Prostate gland (tissue), 2 donors: ENCODE results near the gene SOX12.
"Not testable (repeated sequence)": the region's sequence is repeated elsewhere in the genome, so short reads cannot be mapped to it uniquely, and the experiment has no call there.

Experiments used
- POLR2A ChIP-seq: fragments of 450-650 bp; IDR thresholded peaks from one replicate; pipeline ENCODE4 v1.6.1; 2016; ENCODE audit warnings: antibody characterized with exemption, mild to moderate bottlenecking
- POLR2AphosphoS5 ChIP-seq: sonication (generic); formaldehyde crosslinking; IDR thresholded peaks from one replicate; pipeline ENCODE4 v1.6.1; 2017; ENCODE audit warnings: antibody characterized with exemption
- TF ChIP-seq, protein P1 (sequence below), 4 experiments: fragments of 200-600 bp in 2 of 4; fragments of 450-650 bp in 2 of 4; sonication (generic) in 2 of 4; IDR thresholded peaks; 1 replicate in 3 of 4; 2 replicates in 1 of 4; pipeline ENCODE4 v1.5.1; 2016 to 2019; ENCODE audit warnings: antibody characterized with exemption in 4 of 4, mild to moderate bottlenecking in 2 of 4, moderate library complexity in 2 of 4

DNA sequence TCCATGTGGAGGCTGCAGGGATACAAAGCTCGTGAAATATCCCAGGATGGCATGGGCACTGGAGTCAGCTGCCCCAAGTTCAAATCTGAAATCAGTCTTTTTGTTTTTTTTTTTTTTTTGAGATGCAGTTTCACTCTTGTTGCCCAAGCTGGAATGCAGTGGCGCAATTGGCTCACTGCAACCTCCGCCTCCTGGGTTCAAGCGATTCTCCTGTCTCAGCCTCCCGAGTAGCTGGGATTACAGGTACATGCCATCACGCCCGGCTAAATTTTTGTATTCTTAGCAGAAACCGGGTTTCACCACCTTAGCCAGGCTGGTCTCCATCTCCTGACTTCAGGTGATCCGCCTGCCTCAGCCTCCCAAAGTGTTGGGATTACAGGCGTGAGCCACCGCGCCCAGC is 52.2 kb downstream of the SOX12 start:
- not testable (repeated sequence) for TF ChIP-seq POLR2AphosphoS5, POLR2A
- TF ChIP-seq, protein P1, sequence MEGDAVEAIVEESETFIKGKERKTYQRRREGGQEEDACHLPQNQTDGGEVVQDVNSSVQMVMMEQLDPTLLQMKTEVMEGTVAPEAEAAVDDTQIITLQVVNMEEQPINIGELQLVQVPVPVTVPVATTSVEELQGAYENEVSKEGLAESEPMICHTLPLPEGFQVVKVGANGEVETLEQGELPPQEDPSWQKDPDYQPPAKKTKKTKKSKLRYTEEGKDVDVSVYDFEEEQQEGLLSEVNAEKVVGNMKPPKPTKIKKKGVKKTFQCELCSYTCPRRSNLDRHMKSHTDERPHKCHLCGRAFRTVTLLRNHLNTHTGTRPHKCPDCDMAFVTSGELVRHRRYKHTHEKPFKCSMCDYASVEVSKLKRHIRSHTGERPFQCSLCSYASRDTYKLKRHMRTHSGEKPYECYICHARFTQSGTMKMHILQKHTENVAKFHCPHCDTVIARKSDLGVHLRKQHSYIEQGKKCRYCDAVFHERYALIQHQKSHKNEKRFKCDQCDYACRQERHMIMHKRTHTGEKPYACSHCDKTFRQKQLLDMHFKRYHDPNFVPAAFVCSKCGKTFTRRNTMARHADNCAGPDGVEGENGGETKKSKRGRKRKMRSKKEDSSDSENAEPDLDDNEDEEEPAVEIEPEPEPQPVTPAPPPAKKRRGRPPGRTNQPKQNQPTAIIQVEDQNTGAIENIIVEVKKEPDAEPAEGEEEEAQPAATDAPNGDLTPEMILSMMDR (IDR thresholded peaks at IDR 0.05) = not testable (repeated sequence)
